IMR-90 (cell line): ENCODE measurements around the gene SDCCAG8. TPM values are rescaled to one million over a fixed set of nuclear protein-coding genes. Genes with fewer than 3 reads are reported as not detected.

Source experiments
- ATAC-seq: fragments of 200-7000 bp; cut with Tn5 transposase; 2 replicates; pipeline ENCODE4 v1.9.1; 2020; ENCODE audit warnings: low read depth, mild to moderate bottlenecking, moderate library complexity
- BruUV-seq: library from RNA; stranded (reverse); fragments of 400-500 nt; replicated peaks from 2 replicates; lab custom pipeline; 2021; lab: Mats Ljungman, UMichigan
- CTCF ChIA-PET: fragments of 300-600 bp; formaldehyde crosslinking; extraction: SDS; loops from one replicate; lab custom pipeline; 2021; ENCODE audit warnings: antibody characterized with exemption; lab: Yijun Ruan, JAX
- POLR2A ChIA-PET: fragments of 300-600 bp; sonication (Branson Sonifier 250); formaldehyde crosslinking; loops from one replicate; lab custom pipeline; 2022; ENCODE audit warnings: antibody characterized with exemption; ENCODE audit not compliant: unreplicated experiment; lab: Charles Lee
- DNase-seq: peaks from one replicate; pipeline ENCODE4 v3.0.0; 2013
- H2AFZ ChIP-seq: replicated peaks from 2 replicates; pipeline ENCODE3; 2013; ENCODE audit warnings: low read length, mild to moderate bottlenecking; ENCODE audit not compliant: poor library complexity
- H2AK5ac ChIP-seq: 2 replicates; pipeline ENCODE4 v1.6.1; 2013; ENCODE audit warnings: low read depth, low read length, inconsistent platforms
- H2AK9ac ChIP-seq: replicated peaks from 2 replicates; pipeline ENCODE3; 2013; ENCODE audit warnings: mild to moderate bottlenecking, low read depth, low read length, moderate library complexity; ENCODE audit not compliant: poor library complexity
- H2BK120ac ChIP-seq: 2 replicates; pipeline ENCODE4 v1.6.1; 2013; ENCODE audit warnings: low read depth, low read length, inconsistent platforms
- H2BK15ac ChIP-seq: 3 replicates; pipeline ENCODE4 v1.6.1; 2013; ENCODE audit warnings: low read depth, low read length, inconsistent platforms
- H2BK20ac ChIP-seq: 2 replicates; pipeline ENCODE4 v1.6.1; 2013; ENCODE audit warnings: low read depth, mild to moderate bottlenecking, inconsistent platforms, low read length, moderate library complexity
- H2BK5ac ChIP-seq: 2 replicates; pipeline ENCODE4 v1.6.1; 2013; ENCODE audit warnings: mild to moderate bottlenecking, low read depth, low read length, inconsistent platforms; ENCODE audit not compliant: poor library complexity, severe bottlenecking
- H3K14ac ChIP-seq: replicated peaks from 2 replicates; pipeline ENCODE4 v1.6.1; 2013; ENCODE audit warnings: low read depth, low read length, inconsistent platforms
- H3K18ac ChIP-seq: 2 replicates; pipeline ENCODE4 v1.6.1; 2013; ENCODE audit warnings: low read depth, low read length, control low read depth
- H3K23ac ChIP-seq: 2 replicates; pipeline ENCODE4 v1.6.1; 2013; ENCODE audit warnings: low read depth, low read length, inconsistent platforms
- H3K27ac ChIP-seq: 2 replicates; pipeline ENCODE4 v1.5.1; 2013; ENCODE audit warnings: mild to moderate bottlenecking, control low read depth, low read length; ENCODE audit not compliant: insufficient read depth
- H3K27me3 ChIP-seq: 2 replicates; pipeline ENCODE4 v1.6.1; 2013; ENCODE audit warnings: low read length; ENCODE audit not compliant: control insufficient read depth, insufficient read depth
- H3K36me3 ChIP-seq: 2 replicates; pipeline ENCODE4 v1.6.1; 2013; ENCODE audit warnings: low read length, mixed read lengths; ENCODE audit not compliant: control insufficient read depth, insufficient read depth
- H3K4ac ChIP-seq: 2 replicates; pipeline ENCODE4 v1.6.1; 2013; ENCODE audit warnings: low read depth, low read length, inconsistent platforms
- H3K4me1 ChIP-seq: 2 replicates; pipeline ENCODE4 v1.6.1; 2013; ENCODE audit warnings: low read length, mixed read lengths; ENCODE audit not compliant: control insufficient read depth, insufficient read depth
- H3K4me2 ChIP-seq: 2 replicates; pipeline ENCODE4 v1.6.1; 2013; ENCODE audit warnings: low read depth, mild to moderate bottlenecking, control low read depth, low read length, moderate library complexity
- H3K4me3 ChIP-seq: 2 replicates; pipeline ENCODE4 v1.5.1; 2013; ENCODE audit warnings: low read depth, mild to moderate bottlenecking, control low read depth, low read length, moderate library complexity; ENCODE audit not compliant: insufficient read depth
- H3K56ac ChIP-seq: 2 replicates; pipeline ENCODE4 v1.6.1; 2013; ENCODE audit warnings: low read length, inconsistent platforms; ENCODE audit not compliant: insufficient read depth; ENCODE audit errors: extremely low read depth
- H3K79me1 ChIP-seq, 2 experiments: 2 replicates each; pipeline ENCODE4 v1.6.1; 2013; ENCODE audit warnings: low read length in 2 of 2, inconsistent platforms in 1 of 2, low read depth in 1 of 2
- H3K9ac ChIP-seq: 2 replicates; pipeline ENCODE4 v1.6.1; 2013; ENCODE audit warnings: low read depth, low read length, control low read depth
- H3K9me1 ChIP-seq: 2 replicates; pipeline ENCODE4 v1.6.1; 2013; ENCODE audit warnings: low read length, inconsistent platforms; ENCODE audit not compliant: insufficient read depth
- H3K9me3 ChIP-seq: 2 replicates; pipeline ENCODE4 v1.6.1; 2013; ENCODE audit warnings: low read length; ENCODE audit not compliant: control insufficient read depth, insufficient read depth
- H4K20me1 ChIP-seq: 2 replicates; pipeline ENCODE4 v1.6.1; 2013; ENCODE audit warnings: low read length, inconsistent platforms; ENCODE audit not compliant: insufficient read depth
- H4K5ac ChIP-seq: 2 replicates; pipeline ENCODE4 v1.6.1; 2013; ENCODE audit warnings: mild to moderate bottlenecking, low read depth, low read length, control low read depth
- H4K8ac ChIP-seq, 2 experiments: 2 replicates each; pipeline ENCODE4 v1.6.1; 2013; ENCODE audit warnings: low read depth in 2 of 2, low read length in 2 of 2, control low read depth in 1 of 2, inconsistent platforms in 1 of 2
- H4K91ac ChIP-seq: 2 replicates; pipeline ENCODE4 v1.6.1; 2013; ENCODE audit warnings: low read depth, low read length, inconsistent platforms; ENCODE audit not compliant: insufficient read depth
- RCOR1 ChIP-seq: IDR thresholded peaks from 2 replicates; pipeline ENCODE4 v1.6.1; 2012; ENCODE audit warnings: mild to moderate bottlenecking, low read length, improper control_type of control experiment; ENCODE audit not compliant: insufficient replicate concordance
- SMC3 ChIP-seq: fragments of 150-350 bp; IDR thresholded peaks from 2 replicates; pipeline ENCODE4 v1.6.1; 2016; ENCODE audit warnings: low read depth, mild to moderate bottlenecking, antibody characterized with exemption, low read length, moderate library complexity
- WGBS, 2 experiments: methylation state at CpG; one replicate each; pipeline versions ENCODE4 v1.1.5 to v1.1.7; 2013; ENCODE audit warnings: missing lambda C conversion rate in 2 of 2; ENCODE audit not compliant: insufficient read length in 1 of 2; ENCODE audit errors: extremely low coverage in 2 of 2; 5-methylcytosine and 5-hydroxymethylcytosine counted together
- dilution Hi-C: fragments of 300-500 bp; cut with HindIII; formaldehyde crosslinking; loops from one replicate; pipeline ENCODE4 v1.14.3; 2018; ENCODE audit warnings: low sequenced_read_pairs; ENCODE audit not compliant: unreplicated experiment
- in situ Hi-C: fragments of 300-500 bp; cut with MboI; formaldehyde crosslinking; loops from 3 replicates; pipeline ENCODE4 v1.14.3; 2019; ENCODE audit warnings: low sequenced_read_pairs, inconsistent platforms, mixed read lengths
- intact Hi-C: fragments of 100-400 bp; cut with micrococcal nuclease; formaldehyde crosslinking; loops from 2 replicates; pipeline ENCODE4 v1.10.0; 2022
- polyA plus RNA-seq, 3 experiments: library from polyadenylated mRNA; depleted of rRNA; stranded (reverse); fragments of >200 nt; gene quantifications; 2 replicates each; pipeline ENCODE4 v1.2.3, GENCODE V29; 2012; ENCODE audit warnings: low replicate concordance in 1 of 3
- total RNA-seq: library from RNA; depleted of rRNA; stranded (reverse); fragments of >200 nt; gene quantifications from 2 replicates; pipeline ENCODE4 v1.2.3, GENCODE V29; 2012

Gene SDCCAG8
- total and polyA plus RNA-seq, 2 of the 4 experiments (the other 2 are of a cell fraction): 25.2 to 46.8 TPM

- ATAC-seq (no peak), DNase-seq (no peak)
- H3K4me3 ChIP-seq: no peak overlapping the region
- H3K9me1 ChIP-seq: no peaks in the 10 kb centered on the region
- H3K27me3 ChIP-seq: no peaks in the 10 kb centered on the region
- no peak overlapping the region for H2BK5ac ChIP-seq
- H3K56ac ChIP-seq: no peak overlapping the region
- no peak overlapping the region for H4K91ac ChIP-seq
- BruUV-seq: no TSS peak
- ChIA-PET POLR2A (no interaction called here), CTCF (no interaction called here)
- H4K20me1 ChIP-seq: peaks cover 50% of the 10 kb centered on the region
- peaks cover 8% of the 10 kb centered on the region for H3K4me1 ChIP-seq
- no CpG with 5 or more reads among the region's 3 CpGs for WGBS, 2 experiments
- peaks cover 0 to 12% of the 10 kb centered on the region in 2 experiments; a peak in 2 of 4 replicates for H3K79me1 ChIP-seq
- H3K27ac ChIP-seq: no peak overlapping the region
- H2AFZ ChIP-seq: no peak overlapping the region
- H3K18ac ChIP-seq: no peak overlapping the region
- no peak overlapping the region for H3K4me2 ChIP-seq
- no peak overlapping the region for H3K14ac ChIP-seq
- dilution Hi-C loops (no loop called here), intact Hi-C loops (loop anchor here (5.0 kb wide), 3 partner anchors 33 to 77 kb away; no protein-coding TSS in a partner anchor), in situ Hi-C loops (no loop called here)
- no peak overlapping the region for H3K23ac ChIP-seq
- H2BK120ac ChIP-seq: no peak overlapping the region
- no peak overlapping the region for H2BK15ac ChIP-seq
- H4K8ac ChIP-seq: no peak overlapping the region
- H4K5ac ChIP-seq: no peak overlapping the region
- TF ChIP-seq RCOR1: no peak
- no peak for TF ChIP-seq SMC3
- H3K36me3 ChIP-seq: no peaks in the 10 kb centered on the region
- no peaks in the 10 kb centered on the region for H3K9me3 ChIP-seq
- H2AK5ac ChIP-seq: no peak overlapping the region
- H3K9ac ChIP-seq: no peak overlapping the region
- H2AK9ac ChIP-seq: no peak overlapping the region
- H3K4ac ChIP-seq: no peak overlapping the region
- no peak overlapping the region for H2BK20ac ChIP-seq
These were observed 5.7 kb upstream of the SDCCAG8 start for GRCh38 chr1:243250102-243250501.
